ENCODE data around the gene ORAI2. TPM values are rescaled to one million over a fixed set of nuclear protein-coding genes. Genes with fewer than 3 reads are reported as not detected.
"Not testable (repeated sequence)": the region's sequence is repeated elsewhere in the genome, so short reads cannot be mapped to it uniquely, and the experiment has no call there.

Gene ORAI2
- total RNA-seq, 4 donors from 2014 or later = 4.4 to 18.6 (median 7.7) TPM

DNA sequence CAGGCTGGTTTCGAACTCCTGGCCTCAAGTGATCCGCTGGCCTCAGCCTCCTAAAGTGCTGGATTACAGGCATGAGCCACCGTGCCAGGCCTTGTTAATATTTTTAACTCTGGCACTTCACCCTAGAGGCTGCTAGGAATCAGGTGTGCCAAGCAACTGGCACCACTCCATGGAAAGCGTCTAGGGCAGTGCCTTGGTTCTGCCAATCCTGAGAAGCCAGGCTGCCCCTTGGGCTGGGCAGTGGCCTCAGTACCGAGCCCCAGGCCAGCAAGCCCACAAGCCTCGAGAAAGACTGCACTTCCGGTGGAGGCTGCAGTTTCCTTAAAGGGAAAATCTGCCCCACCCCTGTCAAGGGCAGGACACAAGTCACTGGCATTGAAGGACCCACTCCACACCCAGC, 19.9 kb downstream of the ORAI2 start:
- WGBS, 2 donors = 77 to 86% methylated on average over 6 to 7 of the region's 7 CpGs
- TF ChIP-seq EP300 (IDR thresholded peaks at IDR 0.05) = no peak
- TF ChIP-seq CTCF (IDR thresholded peaks at IDR 0.05) = no peak
- no peak for TF ChIP-seq POLR2A (IDR thresholded peaks at IDR 0.05)
- no peak overlapping the region for H3K27ac ChIP-seq

GRCh38 chr7:102454468-102454867, 21.1 kb downstream of the ORAI2 start:
- Histone ChIP-seq H3K4me1 (no peaks in the 10 kb centered on the region), H3K27ac (no peak overlapping the region), H3K4me3 (no peak overlapping the region), H3K27me3 (no peaks in the 10 kb centered on the region), H3K36me3 (peaks cover 0 to 66% (median 3%) of the 10 kb centered on the region in 3 donors), H3K9me3 (no peaks in the 10 kb centered on the region)
- WGBS, 2 donors = 78% methylated on average over 11 to 12 of the region's 12 CpGs
- no peak for TF ChIP-seq EP300 (IDR thresholded peaks at IDR 0.05)
- no peak for TF ChIP-seq POLR2A (IDR thresholded peaks at IDR 0.05)
- no peak for TF ChIP-seq CTCF (IDR thresholded peaks at IDR 0.05)
- DNase-seq (ENCODE audit: low spot score in 2 of 2) = no peak

More for the DNA sequence above, 19.9 kb downstream of the ORAI2 start:
- Histone ChIP-seq H3K36me3 (peaks cover 0 to 57% (median 3%) of the 10 kb centered on the region in 3 donors), H3K27me3 (no peaks in the 10 kb centered on the region), H3K4me3 (no peak overlapping the region), H3K9me3 (no peaks in the 10 kb centered on the region), H3K4me1 (no peaks in the 10 kb centered on the region)
- no peak for DNase-seq (ENCODE audit: low spot score in 2 of 2)

DNA sequence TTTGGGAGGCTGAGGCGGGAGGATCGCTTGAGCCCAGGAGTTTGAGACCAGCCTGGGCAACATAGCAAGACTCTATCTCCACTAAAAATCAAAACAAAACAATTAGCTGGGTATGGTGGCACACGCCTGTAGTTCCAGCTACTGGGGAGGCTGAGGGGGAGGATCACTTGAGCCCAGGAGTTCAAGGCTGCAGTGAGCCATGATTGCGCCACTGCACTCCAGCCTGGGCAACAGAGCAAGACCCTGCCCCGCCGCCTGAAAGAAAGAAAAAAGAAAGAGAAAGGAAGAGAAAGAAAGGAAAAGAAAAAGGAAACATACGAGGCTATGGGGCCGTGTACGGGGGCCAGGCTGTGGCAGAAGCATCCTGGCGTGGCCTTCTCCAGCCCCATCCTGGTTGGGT, 21.6 kb downstream of the ORAI2 start:
- not testable (repeated sequence) for H3K27me3 ChIP-seq; H3K4me1 ChIP-seq; H3K9me3 ChIP-seq; H3K27ac ChIP-seq; H3K4me3 ChIP-seq; DNase-seq (ENCODE audit: low spot score in 2 of 2)
- H3K36me3 ChIP-seq = peaks cover 0 to 70% (median 3%) of the 10 kb centered on the region in 3 donors
- 93% methylated on average over 10 of the region's 10 CpGs for WGBS, 2 donors

DNA sequence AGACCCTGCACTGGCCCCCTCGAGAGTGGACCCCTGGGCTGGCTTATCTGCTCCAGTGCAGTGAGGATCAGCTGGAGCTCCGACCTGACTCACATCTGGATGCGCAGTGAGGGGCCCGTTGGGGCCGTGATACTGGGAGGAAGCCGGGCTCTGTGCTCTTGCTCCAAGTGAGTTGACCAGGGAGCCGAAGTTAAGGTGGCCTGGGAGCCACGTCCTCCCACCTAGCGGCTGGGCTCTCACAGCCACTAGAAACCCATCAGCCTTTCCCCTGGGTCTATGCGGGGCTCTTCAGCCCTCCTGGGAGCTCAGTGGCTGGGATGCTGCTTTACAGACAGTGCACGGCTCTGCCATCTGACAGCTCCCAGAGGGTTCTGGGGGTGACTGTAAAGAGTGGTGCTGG, 22.2 kb downstream of the ORAI2 start:
- TF ChIP-seq EP300 (IDR thresholded peaks at IDR 0.05) (no peak), POLR2A (IDR thresholded peaks at IDR 0.05) (no peak), CTCF (IDR thresholded peaks at IDR 0.05) (no peak)
- DNase-seq (ENCODE audit: low spot score in 2 of 2) = no peak
- H3K27me3 ChIP-seq = no peaks in the 10 kb centered on the region
- 78 to 80% methylated on average over 8 of the region's 11 CpGs for WGBS, 2 donors
- no peaks in the 10 kb centered on the region for H3K9me3 ChIP-seq
- no peak overlapping the region for H3K27ac ChIP-seq
- H3K36me3 ChIP-seq = peaks cover 0 to 75% (median 3%) of the 10 kb centered on the region in 3 donors
- H3K4me3 ChIP-seq = no peak overlapping the region
- no peaks in the 10 kb centered on the region for H3K4me1 ChIP-seq

- TF ChIP-seq POLR2A (IDR thresholded peaks at IDR 0.05) (no peak), EP300 (IDR thresholded peaks at IDR 0.05) (no peak), CTCF (IDR thresholded peaks at IDR 0.05) (no peak)
These were observed 23.0 kb downstream of the ORAI2 start for GRCh38 chr7:102456327-102456726.

More at GRCh38 chr7:102456327-102456726, 23.0 kb downstream of the ORAI2 start:
- WGBS, 2 donors = 85 to 87% methylated on average over 10 of the region's 10 CpGs
- Histone ChIP-seq H3K4me3 (no peak overlapping the region), H3K9me3 (no peaks in the 10 kb centered on the region), H3K27ac (no peak overlapping the region), H3K36me3 (peaks cover 0 to 77% (median 3%) of the 10 kb centered on the region in 3 donors), H3K4me1 (no peaks in the 10 kb centered on the region), H3K27me3 (no peaks in the 10 kb centered on the region)
- DNase-seq (ENCODE audit: low spot score in 2 of 2) = no peak

Data from tibial nerve (tissue), 4 donors.